Ureter (tissue), 1 donor: ENCODE results near the gene CHST1. TPM values are rescaled to one million over a fixed set of nuclear protein-coding genes. Genes with fewer than 3 reads are reported as not detected.

ENCODE experiments used
- DNase-seq: peaks from one replicate; pipeline ENCODE4 v3.0.0-alpha.2; 2020; ENCODE audit warnings: low spot score
- total RNA-seq: library from RNA; stranded (reverse); gene quantifications from one replicate; pipeline ENCODE4 v1.2.4, GENCODE V29; 2023
- donor health status: DM: yes; HTN: yes; CAD: no.

CHST1 gene
- total RNA-seq, 1 donor from 2014 or later, result 0.81 TPM

DNA sequence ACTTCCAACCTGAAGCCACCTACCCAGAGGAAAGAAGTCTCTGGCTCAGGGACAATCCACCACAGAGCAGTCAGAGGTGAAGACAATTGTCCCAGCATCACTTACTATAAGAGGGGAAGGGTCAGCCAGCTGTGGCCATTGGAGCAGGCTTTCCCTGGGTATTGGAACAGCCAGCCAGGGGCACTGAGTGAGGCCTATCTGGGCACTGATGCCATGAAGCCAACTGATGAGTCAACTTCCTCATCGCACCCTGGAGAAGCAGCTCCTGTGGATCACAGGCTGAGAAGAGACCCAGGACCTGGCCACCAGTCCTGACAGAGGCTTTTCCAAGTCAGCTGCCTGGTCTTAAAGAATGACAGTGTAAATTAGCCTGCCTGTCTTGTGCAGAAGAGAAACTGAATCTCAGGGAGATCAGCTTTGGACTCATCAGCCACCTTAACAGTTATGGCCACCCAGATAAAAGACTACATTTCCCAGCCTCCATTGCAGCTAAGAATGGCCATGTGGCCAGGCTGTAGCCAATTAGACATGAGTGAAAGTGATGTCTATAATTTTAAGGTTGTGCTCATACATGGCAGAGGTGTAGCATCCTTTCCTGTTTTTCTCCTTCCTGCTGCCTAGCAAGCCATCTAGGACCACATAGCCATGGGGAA is 19.0 kb downstream of the CHST1 start:
- DNase-seq, result no peak

DNA sequence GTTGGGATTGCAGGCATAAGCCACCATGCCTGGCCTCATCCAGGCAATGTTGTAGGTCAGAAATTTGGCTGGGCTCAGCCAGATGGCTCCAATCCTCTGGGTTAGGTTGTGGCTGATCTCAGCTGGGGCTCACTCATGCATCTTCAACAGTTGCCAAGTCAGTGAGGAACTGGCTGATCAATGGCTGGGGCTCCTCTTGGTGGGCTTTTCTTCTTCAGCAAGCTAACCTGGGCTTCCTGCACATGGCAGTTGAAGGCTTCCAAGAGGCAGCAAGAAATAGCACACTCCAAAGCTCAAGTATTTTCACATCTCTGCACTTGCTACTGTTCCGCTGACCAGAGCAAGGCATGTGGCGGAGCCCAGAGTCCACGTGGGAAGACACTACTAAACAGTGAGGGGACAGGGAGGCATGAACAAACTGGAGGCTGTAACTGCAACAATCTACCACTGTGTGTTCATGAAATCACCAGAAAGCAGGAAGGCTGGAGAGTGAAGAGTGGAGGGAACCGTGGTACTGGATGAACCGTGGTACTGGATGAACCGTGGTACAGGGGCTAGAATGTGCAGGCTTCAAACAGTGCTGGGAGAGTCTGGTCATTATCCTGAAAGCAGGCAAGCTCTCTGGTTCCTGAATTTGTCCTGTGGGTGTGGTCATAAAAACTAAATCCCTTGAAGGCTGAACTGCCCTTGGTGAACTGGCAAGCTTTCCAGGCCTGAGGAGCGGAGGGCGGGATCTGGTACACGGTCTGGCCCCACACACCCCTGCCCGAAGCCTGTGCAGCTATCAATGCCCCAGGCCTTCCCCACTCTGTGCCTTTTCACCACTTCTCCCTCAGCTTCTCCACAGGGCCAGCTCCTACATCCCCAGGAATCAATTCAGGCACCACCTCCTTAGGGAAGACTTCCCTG is 20.2 kb downstream of the CHST1 start:
- no peak for DNase-seq

GRCh38 chr11:45643598-45644260 is 21.7 kb downstream of the CHST1 start:
- DNase-seq, result no peak

DNA sequence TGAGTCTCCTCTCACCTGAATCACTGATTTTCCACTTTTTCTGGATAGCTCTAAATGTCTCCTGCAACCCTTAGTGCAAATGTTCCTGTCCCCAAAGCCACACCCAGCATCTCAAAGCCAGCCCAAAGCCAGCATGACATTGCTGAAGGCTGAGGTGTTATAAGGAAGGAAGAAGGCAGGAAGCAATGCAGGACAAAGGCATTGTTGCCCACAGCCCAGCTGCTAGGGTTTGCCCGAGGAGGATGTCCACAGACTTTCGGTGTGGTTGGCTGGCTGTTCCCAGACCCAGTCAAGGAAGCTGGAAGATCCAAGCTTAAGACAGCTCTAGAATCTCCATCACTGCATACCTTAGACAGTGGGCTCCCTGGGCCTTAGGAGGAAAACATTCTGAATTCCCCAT is 23.5 kb downstream of the CHST1 start:
- DNase-seq, result no peak

GRCh38 chr11:45638051-45638450 is 27.4 kb downstream of the CHST1 start:
- no peak for DNase-seq

DNA sequence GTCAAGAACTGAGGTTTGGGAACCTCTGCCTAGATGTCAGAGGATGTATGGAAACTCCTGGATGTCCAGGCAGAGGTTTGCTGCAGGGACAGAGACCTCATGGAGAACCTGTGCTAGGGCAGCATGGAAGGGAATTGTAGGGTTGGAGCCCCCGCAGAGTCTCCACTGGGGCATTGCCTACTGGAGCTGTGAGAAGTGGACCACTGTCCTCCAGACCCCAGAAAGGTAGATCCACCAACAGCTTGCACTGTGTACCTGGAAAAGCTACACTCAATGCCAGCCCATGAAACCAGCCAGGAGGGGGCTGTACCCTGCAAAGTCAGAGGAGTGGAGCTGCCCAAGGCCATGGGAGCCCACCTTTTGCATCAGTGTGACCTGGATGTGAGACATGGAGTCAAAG is 29.5 kb downstream of the CHST1 start:
- no peak for DNase-seq

GRCh38 chr11:45625611-45626010 is 39.8 kb downstream of the CHST1 start:
- DNase-seq, result no peak

GRCh38 chr11:45624095-45624494 is 41.3 kb downstream of the CHST1 start:
- no peak for DNase-seq

DNA sequence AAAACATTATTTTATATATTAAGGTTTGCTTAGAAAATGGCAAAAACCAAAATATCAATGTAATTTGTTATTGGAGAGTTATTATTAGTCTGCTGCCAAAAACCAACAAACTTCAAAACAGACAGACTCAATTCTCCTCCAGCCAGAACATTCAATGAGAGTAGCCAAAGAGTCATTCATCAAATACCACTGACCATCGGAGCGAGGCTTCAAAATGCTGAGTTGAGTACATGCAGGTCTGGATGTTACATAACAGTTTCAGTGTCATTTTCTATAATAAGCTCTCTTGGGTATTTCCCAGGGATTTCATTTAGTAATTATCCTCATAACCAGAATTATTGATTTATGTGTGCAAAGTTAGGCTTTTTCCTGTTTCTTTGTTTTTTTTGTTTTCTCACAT is 42.6 kb downstream of the CHST1 start:
- no peak for DNase-seq

GRCh38 chr11:45622283-45622682 is 43.1 kb downstream of the CHST1 start:
- DNase-seq, result no peak

GRCh38 chr11:45621588-45621987 is 43.8 kb downstream of the CHST1 start:
- DNase-seq, result no peak

DNA sequence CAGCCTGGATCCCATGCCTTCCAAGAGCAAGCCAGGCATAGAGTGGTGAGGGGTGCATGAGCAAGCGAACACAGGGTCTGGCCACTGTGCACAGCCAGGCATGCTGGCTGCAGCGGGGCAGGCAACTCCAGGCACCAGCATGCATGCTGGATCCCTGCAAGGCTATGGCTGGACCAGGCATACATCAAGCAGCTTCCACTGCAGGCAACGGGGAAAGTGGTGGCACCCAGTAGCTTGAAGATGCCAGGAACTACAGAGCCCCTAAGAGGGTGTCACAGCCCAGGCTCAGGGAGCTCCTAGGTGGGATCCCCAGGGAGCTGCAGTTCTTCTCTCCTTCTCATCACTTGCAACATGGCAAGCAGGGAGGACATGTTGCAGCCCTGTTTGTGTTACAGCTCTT is 45.2 kb downstream of the CHST1 start:
- DNase-seq, result no peak

- DNase-seq, result no peak
These were observed 46.5 kb downstream of the CHST1 start for GRCh38 chr11:45618897-45619296.

- no peak for DNase-seq
These were observed 47.4 kb downstream of the CHST1 start for GRCh38 chr11:45617871-45618601.

DNA sequence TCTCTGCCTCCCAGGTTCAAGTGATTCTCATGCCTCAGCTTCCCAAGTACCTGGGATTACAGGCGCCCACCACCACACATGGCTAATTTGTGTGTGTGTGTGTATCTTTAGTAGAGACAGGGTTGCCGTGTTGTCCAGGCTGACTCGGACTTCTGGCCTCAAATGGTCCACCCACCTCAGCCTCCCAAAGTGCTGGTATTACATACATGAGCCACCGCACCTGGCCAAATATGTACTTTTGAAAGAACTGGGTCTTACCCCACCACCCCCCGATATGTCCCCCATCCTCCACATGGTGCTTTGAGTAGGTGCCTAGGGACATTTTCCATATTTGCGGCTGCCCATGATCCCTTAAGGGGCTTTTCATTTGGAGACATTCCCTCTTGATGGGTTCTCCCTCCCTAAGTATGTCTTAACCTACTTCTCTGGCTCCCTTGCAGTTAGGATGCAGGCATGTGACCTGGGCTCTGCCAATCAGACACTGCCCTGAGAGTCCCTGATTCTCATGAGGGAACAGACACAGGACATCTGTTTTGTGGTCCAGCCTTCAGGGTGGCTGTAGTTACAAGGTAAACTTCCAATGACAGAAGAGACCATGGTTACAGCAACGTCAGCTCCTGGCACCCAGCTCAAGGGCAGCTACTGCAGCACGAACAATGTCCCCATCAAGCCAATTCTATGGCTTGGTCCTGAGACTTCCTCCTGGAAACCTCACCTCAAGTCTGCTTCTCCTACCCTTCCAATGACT is 48.4 kb downstream of the CHST1 start:
- no peak for DNase-seq

DNA sequence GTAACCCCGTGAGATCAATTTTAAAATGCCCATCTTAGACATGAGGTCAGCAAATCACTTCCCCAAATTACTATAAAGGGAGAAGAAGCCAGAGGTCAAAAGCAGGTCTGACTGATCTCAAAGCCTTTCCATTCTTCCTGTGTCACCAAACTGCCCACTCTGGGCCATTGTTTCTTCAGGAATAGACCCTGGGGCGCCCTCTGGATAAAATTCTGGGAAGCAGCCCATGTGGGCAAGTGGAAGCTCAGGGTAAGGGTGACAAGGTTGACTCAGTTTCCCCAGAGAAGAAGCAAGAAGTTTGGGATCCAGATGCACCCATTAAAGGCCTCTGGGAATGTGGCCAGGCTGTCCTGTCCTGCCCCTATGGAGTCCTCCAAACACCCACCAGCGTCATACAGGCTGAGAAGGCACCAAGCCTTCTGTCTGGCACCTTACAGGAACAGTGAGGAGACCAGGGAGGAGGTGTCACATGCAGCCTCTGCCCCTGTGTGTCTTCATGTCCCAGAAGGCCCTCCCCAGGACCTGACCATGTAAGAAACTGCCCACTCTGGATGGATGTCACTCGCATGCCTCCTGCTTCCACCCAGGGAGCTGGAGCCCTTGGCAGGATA is 50.1 kb downstream of the CHST1 start:
- DNase-seq, result no peak

- DNase-seq, result no peak
These were observed 51.1 kb downstream of the CHST1 start for GRCh38 chr11:45614196-45614828.

GRCh38 chr11:45610627-45611026 is 54.8 kb downstream of the CHST1 start:
- no peak for DNase-seq

- no peak for DNase-seq
These were observed 55.5 kb downstream of the CHST1 start for GRCh38 chr11:45609902-45610301.

- no peak for DNase-seq
These were observed 56.1 kb downstream of the CHST1 start for GRCh38 chr11:45609337-45609736.
